Measurements from ENCODE around the gene PDE1C.

Gene PDE1C

GRCh38 chr7:31953432-31953831 is 116.8 kb downstream of the PDE1C start:
- no peak for TF ChIP-seq FOXP2 (optimal IDR thresholded peaks at IDR 0.05; ENCODE audit: borderline replicate concordance, extremely low read depth, extremely low read length, insufficient read depth)

- TF ChIP-seq POLR2AphosphoS5 (IDR thresholded peaks at IDR 0.05; ENCODE audit: low read depth, low read length) (no peak), TAF1 (IDR thresholded peaks at IDR 0.05; ENCODE audit: borderline replicate concordance, insufficient read depth, low read length) (no peak), FOXP2 (optimal IDR thresholded peaks at IDR 0.05; ENCODE audit: borderline replicate concordance, extremely low read depth, extremely low read length, insufficient read depth) (no peak), SIN3A (IDR thresholded peaks at IDR 0.05; ENCODE audit: borderline replicate concordance, insufficient read depth, low read length) (no peak)
Observed at GRCh38 chr7:31950091-31950755, 120.0 kb downstream of the PDE1C start.

DNA sequence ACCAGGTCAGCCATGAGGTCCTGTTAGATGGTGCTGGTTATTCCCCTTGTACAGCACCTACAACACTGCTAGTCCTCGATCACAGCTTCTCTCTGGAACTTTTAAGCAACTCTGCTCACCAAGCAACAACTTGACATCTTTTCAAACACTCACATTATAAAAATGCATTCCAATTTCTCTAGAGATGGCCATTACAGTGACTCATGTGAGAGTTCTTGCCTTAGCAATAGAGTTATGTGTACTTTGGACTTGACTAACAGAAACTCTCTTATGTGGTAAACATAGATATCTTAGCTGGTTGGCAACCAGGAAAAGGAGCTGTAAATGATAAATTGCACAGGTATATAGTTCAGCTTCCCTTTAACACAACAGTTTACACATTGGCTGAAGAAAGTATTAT is 122.2 kb downstream of the PDE1C start:
- TF ChIP-seq FOXP2 (optimal IDR thresholded peaks at IDR 0.05; ENCODE audit: borderline replicate concordance, extremely low read depth, extremely low read length, insufficient read depth): no peak
- no peak for TF ChIP-seq TAF1 (IDR thresholded peaks at IDR 0.05; ENCODE audit: borderline replicate concordance, insufficient read depth, low read length)
- no peak for TF ChIP-seq REST (IDR thresholded peaks at IDR 0.05; ENCODE audit: insufficient read depth in 1 of 2, low read depth in 2 of 2, low read length in 2 of 2)
- no peak for TF ChIP-seq SIN3A (IDR thresholded peaks at IDR 0.05; ENCODE audit: borderline replicate concordance, insufficient read depth, low read length)
- TF ChIP-seq POLR2AphosphoS5 (IDR thresholded peaks at IDR 0.05; ENCODE audit: low read depth, low read length): no peak

DNA sequence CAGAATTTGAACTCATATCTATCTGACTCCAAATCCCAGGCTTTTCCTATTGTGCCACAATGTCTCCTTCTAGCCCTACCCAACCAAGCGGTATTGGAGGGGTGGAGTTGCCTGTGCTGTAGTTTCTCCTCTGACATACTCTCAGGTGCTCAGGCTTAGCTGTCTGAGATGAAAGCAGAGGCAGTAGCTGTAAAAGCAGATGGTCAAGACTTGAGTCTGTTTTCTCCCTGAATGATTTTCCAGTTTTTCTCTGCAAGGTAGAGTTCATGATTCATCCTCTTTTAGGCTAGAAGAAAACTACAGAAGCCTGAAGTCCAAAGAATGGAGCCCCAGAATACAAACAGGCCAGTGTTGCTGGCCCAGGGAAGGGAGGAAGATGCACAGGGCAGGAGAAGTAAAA is 130.0 kb downstream of the PDE1C start:
- TF ChIP-seq REST (IDR thresholded peaks at IDR 0.05; ENCODE audit: insufficient read depth in 1 of 2, low read depth in 2 of 2, low read length in 2 of 2) (no peak), TAF1 (IDR thresholded peaks at IDR 0.05; ENCODE audit: borderline replicate concordance, insufficient read depth, low read length) (no peak), FOXP2 (optimal IDR thresholded peaks at IDR 0.05; ENCODE audit: borderline replicate concordance, extremely low read depth, extremely low read length, insufficient read depth) (no peak), POLR2AphosphoS5 (IDR thresholded peaks at IDR 0.05; ENCODE audit: low read depth, low read length) (no peak), SIN3A (IDR thresholded peaks at IDR 0.05; ENCODE audit: borderline replicate concordance, insufficient read depth, low read length) (no peak)

- TF ChIP-seq FOXP2 (optimal IDR thresholded peaks at IDR 0.05; ENCODE audit: borderline replicate concordance, extremely low read depth, extremely low read length, insufficient read depth): no peak
- TF ChIP-seq TAF1 (IDR thresholded peaks at IDR 0.05; ENCODE audit: borderline replicate concordance, insufficient read depth, low read length): no peak
Observed at GRCh38 chr7:31939076-31939475, 131.1 kb downstream of the PDE1C start.

DNA sequence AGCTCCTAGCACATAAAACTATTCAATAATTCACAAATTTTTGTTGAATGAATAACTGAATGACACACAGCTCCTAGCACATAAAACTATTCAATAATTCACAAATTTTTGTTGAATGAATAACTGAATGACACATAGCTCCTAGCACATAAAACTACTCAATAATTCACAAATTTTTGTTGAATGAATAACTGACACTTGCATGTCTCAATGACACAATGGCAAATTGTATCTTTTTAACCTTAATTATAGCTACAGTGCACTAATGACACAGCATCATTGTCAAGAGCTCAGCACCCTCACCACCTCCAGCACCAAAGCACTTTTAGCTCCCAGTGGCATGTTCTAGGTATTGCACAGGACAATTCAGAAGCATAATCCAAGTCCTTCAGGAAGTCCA is 131.6 kb downstream of the PDE1C start:
- no peak for TF ChIP-seq SIN3A (IDR thresholded peaks at IDR 0.05; ENCODE audit: borderline replicate concordance, insufficient read depth, low read length)
- no peak for TF ChIP-seq TAF1 (IDR thresholded peaks at IDR 0.05; ENCODE audit: borderline replicate concordance, insufficient read depth, low read length)
- no peak for TF ChIP-seq FOXP2 (optimal IDR thresholded peaks at IDR 0.05; ENCODE audit: borderline replicate concordance, extremely low read depth, extremely low read length, insufficient read depth)
- TF ChIP-seq POLR2AphosphoS5 (IDR thresholded peaks at IDR 0.05; ENCODE audit: low read depth, low read length): no peak
- TF ChIP-seq REST (IDR thresholded peaks at IDR 0.05; ENCODE audit: insufficient read depth in 1 of 2, low read depth in 2 of 2, low read length in 2 of 2): no peak
